Activated naive CD4-positive, alpha-beta T cell treated with anti-CD3 and anti-CD28 coated beads for 36 hours (primary cell): ENCODE measurements around the gene PVALB. TPM values are rescaled to one million over a fixed set of nuclear protein-coding genes. Genes with fewer than 3 reads are reported as not detected.
A peak's percentile ranks its signal among the peaks of the same experiment; 100 is the strongest.
"Not testable (repeated sequence)": the region's sequence is repeated elsewhere in the genome, so short reads cannot be mapped to it uniquely, and the experiment has no call there.

ENCODE experiments used
- CTCF ChIA-PET: fragments of 350-600 bp; sonication (Branson Sonifier 250); formaldehyde crosslinking; loops from one replicate; lab custom pipeline; 2021; ENCODE audit warnings: antibody characterized with exemption; lab: Charles Lee
- DNase-seq: peaks from one replicate; pipeline ENCODE4 v3.0.0-alpha.2; 2020
- H3K27ac Mint-ChIP-seq: one replicate; pipeline ENCODE4 v1.8.0; 2021; ENCODE audit warnings: mild to moderate bottlenecking, mixed read lengths
- H3K27me3 Mint-ChIP-seq: one replicate; pipeline ENCODE4 v1.8.0; 2021; ENCODE audit warnings: low read depth, mixed read lengths
- H3K36me3 Mint-ChIP-seq: one replicate; pipeline ENCODE4 v1.8.0; 2021; ENCODE audit warnings: low read depth, mixed read lengths
- H3K4me1 Mint-ChIP-seq: one replicate; pipeline ENCODE4 v1.8.0; 2021; ENCODE audit warnings: low read depth, mixed read lengths
- H3K4me3 Mint-ChIP-seq: one replicate; pipeline ENCODE4 v1.8.0; 2021; ENCODE audit warnings: mild to moderate bottlenecking, moderate library complexity, mixed read lengths
- H3K9me3 Mint-ChIP-seq: one replicate; pipeline ENCODE4 v1.8.0; 2021; ENCODE audit warnings: mixed read lengths
- intact Hi-C: fragments of 100-400 bp; cut with micrococcal nuclease; formaldehyde crosslinking; loops from one replicate; pipeline ENCODE4 v1.15.1; 2023
- total RNA-seq, 2 experiments: library from RNA; stranded (reverse); gene quantifications; one replicate each; pipeline ENCODE4 v1.2.3, GENCODE V29; 2021

The PVALB gene
- total RNA-seq, 2 experiments from 2014 or later, result not detected

DNA sequence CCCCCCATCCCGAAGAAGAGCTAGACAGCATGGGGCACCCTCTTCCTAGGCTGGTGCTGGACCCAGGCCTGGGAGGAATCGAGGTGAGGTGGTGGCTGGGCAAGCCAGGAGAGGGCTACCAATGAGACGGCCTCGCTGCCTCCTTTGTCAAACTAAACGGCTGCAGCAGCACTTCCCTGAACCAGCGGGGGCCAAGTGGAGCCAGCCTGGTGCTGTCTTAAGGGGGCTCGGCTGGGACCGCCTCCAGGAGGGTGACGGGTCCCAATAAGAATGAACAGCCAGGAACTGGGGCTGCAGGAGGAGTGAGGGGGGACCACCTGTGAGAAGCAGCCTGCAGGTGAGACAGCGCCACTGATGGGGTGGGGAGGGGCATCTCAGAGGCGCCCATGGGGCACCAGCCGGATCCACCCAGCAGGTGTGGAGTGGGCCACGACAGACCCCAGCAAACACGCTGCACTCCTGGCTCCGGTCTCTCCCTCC lies 58.0 kb downstream of the PVALB start:
- intact Hi-C loops, result no loop called here
- Mint-ChIP-seq H3K4me3 (no peak overlapping the region), H3K9me3 (no peaks in the 10 kb centered on the region), H3K27me3 (no peaks in the 10 kb centered on the region), H3K27ac (no peak overlapping the region), H3K36me3 (no peaks in the 10 kb centered on the region), H3K4me1 (peaks cover 3% of the 10 kb centered on the region)
- CTCF ChIA-PET, result interaction anchor here (1.0 to 3.6 kb wide), 5 partner anchors 16 to 217 kb away, joined by 3 to 34 read pairs (median 10); partner anchors contain the start of gene IFT27
- no peak for DNase-seq

DNA sequence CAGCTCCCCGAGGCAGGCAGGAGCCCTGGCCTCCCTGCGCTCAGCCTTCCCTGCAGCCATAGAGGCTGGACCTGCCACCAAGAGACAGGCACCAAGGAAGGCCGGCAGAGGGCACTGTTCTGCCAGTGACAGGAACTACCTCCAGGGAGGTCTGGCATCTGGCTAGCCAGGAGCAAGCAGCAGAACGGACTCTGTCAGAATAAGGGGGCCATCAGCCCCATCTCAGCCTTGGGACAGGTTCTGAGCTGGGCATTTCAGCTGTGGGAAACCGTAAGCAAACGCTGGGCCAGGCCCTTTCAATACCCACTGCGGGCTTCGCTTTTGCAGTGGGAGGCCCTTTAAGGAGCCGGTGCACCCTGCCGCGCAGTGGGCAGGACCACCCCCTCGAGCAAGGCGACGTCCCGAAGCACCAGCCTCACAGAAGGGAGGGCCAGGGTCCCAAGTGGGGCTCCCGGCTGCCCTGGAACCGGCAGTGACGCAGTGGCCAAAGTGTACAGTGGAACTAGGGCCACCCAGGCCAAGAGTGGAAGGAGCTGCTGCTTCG lies 59.1 kb downstream of the PVALB start:
- H3K27me3 Mint-ChIP-seq, result peaks cover 5% of the 10 kb centered on the region
- CTCF ChIA-PET, result interaction anchor here (0.7 to 3.6 kb wide), 19 partner anchors 9 to 225 kb away, joined by 3 to 34 read pairs (median 4); partner anchors contain the start of gene IFT27
- H3K4me1 Mint-ChIP-seq, result peaks cover 3% of the 10 kb centered on the region
- H3K9me3 Mint-ChIP-seq, result no peaks in the 10 kb centered on the region
- intact Hi-C loops, result loop anchor here (1.0 to 2.0 kb wide), 5 partner anchors 17 to 221 kb away; no protein-coding TSS in a partner anchor
- H3K4me3 Mint-ChIP-seq, result no peak overlapping the region
- peak; percentile 90 for DNase-seq
- no peak overlapping the region for H3K27ac Mint-ChIP-seq
- no peaks in the 10 kb centered on the region for H3K36me3 Mint-ChIP-seq

DNA sequence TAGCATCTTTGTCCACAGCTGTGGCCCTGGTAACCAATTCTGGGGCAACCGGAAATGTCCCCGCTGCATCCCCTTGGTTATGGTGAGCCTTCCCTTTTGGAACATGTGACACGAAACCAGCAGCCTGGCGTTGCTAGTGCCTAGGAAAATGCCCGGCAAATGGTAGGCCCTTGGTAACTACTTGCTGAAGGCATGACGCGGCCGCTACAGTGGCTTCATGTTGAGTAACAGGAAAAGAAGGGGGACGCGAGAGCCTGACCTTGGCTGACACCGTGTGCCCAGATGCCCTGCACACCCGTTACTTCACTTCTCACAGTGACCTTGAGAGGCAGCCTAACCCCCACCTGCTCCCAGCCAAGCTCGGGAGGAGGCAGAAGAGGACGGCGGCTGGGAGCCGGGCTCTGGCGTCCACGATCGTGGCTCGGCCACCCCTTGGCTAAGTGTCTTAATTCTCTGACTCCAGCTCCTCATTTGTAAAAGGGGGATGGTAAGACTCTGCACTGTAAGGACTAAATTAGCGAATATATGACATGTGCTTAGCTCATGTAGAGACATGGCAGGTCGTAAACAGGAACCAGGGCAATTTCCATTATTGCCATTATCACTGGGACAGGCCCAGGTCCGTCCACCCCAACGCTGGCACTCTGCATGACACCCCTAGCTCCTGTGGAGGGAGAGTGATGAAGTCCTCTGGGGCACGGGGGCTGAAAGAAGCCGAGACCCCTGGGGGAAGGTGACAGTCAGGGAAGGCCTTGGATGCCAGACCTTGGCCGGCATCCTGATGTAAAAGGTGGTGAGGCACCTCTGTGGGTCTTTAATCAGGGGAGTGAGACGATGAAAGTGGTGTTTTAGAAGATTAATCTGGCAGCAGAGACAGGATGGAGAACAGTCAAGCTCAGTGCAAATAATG lies 59.8 kb downstream of the PVALB start:
- H3K27ac Mint-ChIP-seq, result no peak overlapping the region
- DNase-seq, result no peak
- H3K4me3 Mint-ChIP-seq, result no peak overlapping the region
- no peaks in the 10 kb centered on the region for H3K9me3 Mint-ChIP-seq
- intact Hi-C loops, result loop anchor here (1.0 to 2.0 kb wide), 5 partner anchors 18 to 221 kb away; no protein-coding TSS in a partner anchor
- H3K36me3 Mint-ChIP-seq, result no peaks in the 10 kb centered on the region
- CTCF ChIA-PET, result interaction anchor here (0.7 to 3.6 kb wide), 19 partner anchors 9 to 288 kb away, joined by 3 to 34 read pairs (median 4); partner anchors contain the start of gene IFT27
- peaks cover 3% of the 10 kb centered on the region for H3K4me1 Mint-ChIP-seq
- H3K27me3 Mint-ChIP-seq, result peaks cover 5% of the 10 kb centered on the region

DNA sequence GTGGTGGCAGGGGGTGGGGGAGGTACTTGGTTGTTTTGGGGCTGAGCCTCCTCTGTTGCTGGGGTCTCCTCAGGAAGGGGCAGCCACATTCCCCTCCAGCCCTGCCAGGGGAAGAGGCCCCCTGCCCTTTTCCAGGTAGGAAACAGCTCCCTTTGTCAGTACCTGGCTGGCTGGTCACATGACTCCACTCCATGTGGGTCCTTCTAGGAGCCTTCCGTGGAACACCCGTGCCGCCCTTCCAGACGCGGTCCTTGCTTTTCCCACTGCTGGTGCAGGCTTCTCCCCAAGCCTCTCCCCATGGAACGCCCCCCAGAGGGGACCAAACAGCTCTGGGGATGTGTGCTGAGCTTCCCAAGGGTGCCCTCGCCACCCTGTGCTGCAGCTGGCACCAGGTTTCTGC lies 60.8 kb downstream of the PVALB start:
- H3K4me1 Mint-ChIP-seq, result peaks cover 3% of the 10 kb centered on the region
- no peak overlapping the region for H3K4me3 Mint-ChIP-seq
- no peaks in the 10 kb centered on the region for H3K9me3 Mint-ChIP-seq
- H3K27me3 Mint-ChIP-seq, result peaks cover 5% of the 10 kb centered on the region
- no peaks in the 10 kb centered on the region for H3K36me3 Mint-ChIP-seq
- CTCF ChIA-PET, result interaction anchor here (0.7 to 3.6 kb wide), 7 partner anchors 13 to 251 kb away, joined by 3 to 34 read pairs (median 9); partner anchors contain the start of gene IFT27
- H3K27ac Mint-ChIP-seq, result no peak overlapping the region
- intact Hi-C loops, result loop anchor here (2.0 kb wide), 1 partner anchor 19 kb away; no protein-coding TSS in a partner anchor
- DNase-seq, result no peak

DNA sequence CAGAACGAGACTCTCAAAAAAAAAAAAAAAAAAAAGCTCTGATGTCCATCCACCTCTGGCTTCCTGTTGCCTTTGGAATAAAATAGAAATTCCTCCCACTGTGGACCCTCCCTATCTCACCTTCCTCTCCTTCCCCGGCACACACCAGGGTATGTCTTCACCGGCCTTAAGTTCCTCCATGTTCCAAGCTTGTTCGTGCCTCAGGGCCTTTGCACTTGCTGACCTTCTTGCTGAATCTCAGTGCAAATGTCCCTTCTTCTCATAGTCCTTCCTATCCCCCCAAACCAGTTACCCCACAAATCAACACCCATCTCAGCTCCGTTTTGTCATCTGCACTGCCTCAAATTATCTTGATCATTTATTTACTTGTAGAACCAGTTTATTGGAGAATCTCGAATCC lies 61.5 kb downstream of the PVALB start:
- no peak for DNase-seq
- Mint-ChIP-seq H3K9me3 (no peaks in the 10 kb centered on the region), H3K27ac (no peak overlapping the region), H3K27me3 (peaks cover 5% of the 10 kb centered on the region), H3K4me1 (peaks cover 3% of the 10 kb centered on the region), H3K4me3 (no peak overlapping the region), H3K36me3 (no peaks in the 10 kb centered on the region)
- CTCF ChIA-PET, result interaction anchor here (0.6 to 1.5 kb wide), 4 partner anchors 57 to 222 kb away, joined by 3 to 5 read pairs (median 3); no protein-coding TSS in a partner anchor
- intact Hi-C loops, result no loop called here

- intact Hi-C loops, H3K27ac Mint-ChIP-seq, H3K36me3 Mint-ChIP-seq, DNase-seq, H3K4me1 Mint-ChIP-seq, H3K4me3 Mint-ChIP-seq, H3K27me3 Mint-ChIP-seq, H3K9me3 Mint-ChIP-seq: not testable (repeated sequence)
- CTCF ChIA-PET, result interaction anchor here (1.5 kb wide), 1 partner anchor 222 kb away, joined by 3 read pairs; no protein-coding TSS in a partner anchor
Observed at GRCh38 chr22:36754881-36755280, 62.0 kb downstream of the PVALB start.

DNA sequence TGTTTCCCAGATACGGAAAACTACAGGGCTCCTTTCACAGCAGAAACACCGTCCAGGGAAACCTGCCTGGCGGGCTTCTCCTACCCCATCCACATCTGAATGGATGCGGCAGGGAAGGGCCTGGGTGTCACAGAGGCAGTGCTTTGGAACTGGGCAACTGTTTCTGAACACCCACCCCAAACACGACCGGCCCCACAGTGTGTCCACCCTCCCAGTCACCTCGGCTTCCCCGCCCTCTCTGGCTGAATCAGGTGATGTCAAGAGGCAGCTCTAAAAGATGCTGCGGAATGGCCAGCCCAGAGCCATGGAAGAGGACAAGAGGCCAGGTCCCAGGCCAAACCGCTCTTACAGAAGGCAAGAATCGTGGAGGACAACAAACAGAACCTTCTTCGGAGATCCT lies 62.9 kb downstream of the PVALB start:
- no peaks in the 10 kb centered on the region for H3K9me3 Mint-ChIP-seq
- no peak overlapping the region for H3K27ac Mint-ChIP-seq
- H3K4me1 Mint-ChIP-seq, result peaks cover 3% of the 10 kb centered on the region
- CTCF ChIA-PET, result no interaction called here
- DNase-seq, result no peak
- no peak overlapping the region for H3K4me3 Mint-ChIP-seq
- peaks cover 5% of the 10 kb centered on the region for H3K27me3 Mint-ChIP-seq
- intact Hi-C loops, result no loop called here
- H3K36me3 Mint-ChIP-seq, result no peaks in the 10 kb centered on the region

DNA sequence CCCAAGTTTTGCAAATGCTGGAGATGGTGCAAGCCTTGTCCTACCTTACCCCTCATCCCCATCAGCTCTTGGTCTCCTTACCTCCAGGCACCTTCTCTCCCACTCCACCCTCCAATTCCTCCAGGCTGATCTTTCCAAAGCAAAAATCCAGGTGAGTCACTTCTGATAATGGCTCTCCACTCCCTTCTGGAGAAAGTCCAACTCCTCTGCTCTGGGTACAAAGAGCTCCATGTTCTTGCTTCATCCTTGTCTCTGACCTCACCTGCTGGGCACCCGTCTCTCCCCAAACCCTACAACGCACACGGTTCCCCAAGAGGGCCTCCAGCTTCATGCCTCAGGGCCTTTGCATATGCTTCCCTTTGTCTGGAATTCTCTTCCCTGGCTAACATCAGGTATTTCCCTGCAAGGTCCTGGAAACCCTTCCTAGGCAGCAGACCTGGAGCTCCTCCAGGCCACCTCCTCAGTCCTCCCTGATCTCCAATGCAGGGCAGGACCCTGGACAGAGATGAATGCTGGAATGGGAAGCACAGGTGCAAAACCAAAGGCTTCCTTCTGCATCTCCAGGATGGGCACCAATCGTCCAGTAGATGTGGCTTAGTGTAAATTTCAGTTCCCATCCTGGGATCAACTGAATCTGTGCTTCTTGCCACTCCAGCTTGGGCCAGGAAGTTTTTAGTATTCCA lies 63.6 kb downstream of the PVALB start:
- Mint-ChIP-seq H3K27ac (no peak overlapping the region), H3K4me1 (peaks cover 3% of the 10 kb centered on the region), H3K4me3 (no peak overlapping the region), H3K9me3 (no peaks in the 10 kb centered on the region), H3K27me3 (peaks cover 5% of the 10 kb centered on the region), H3K36me3 (no peaks in the 10 kb centered on the region)
- CTCF ChIA-PET, result interaction anchor here (1.0 kb wide), 1 partner anchor 103 kb away, joined by 3 read pairs; no protein-coding TSS in a partner anchor
- no peak for DNase-seq
- intact Hi-C loops, result no loop called here

Other genes starting within 250 kb of the PVALB start
- gene CACNG2, start 113.3 kb downstream of the PVALB start, total RNA-seq, result not detected
- gene IFT27, start 40.9 kb downstream of the PVALB start, total RNA-seq, result 10 to 100 TPM; 15.7 to 16.2 TPM
- under 1 TPM; 0.37 to 0.50 TPM for gene NCF4, start 44.0 kb upstream of the PVALB start, total RNA-seq
- gene CSF2RB, start 96.6 kb upstream of the PVALB start, total RNA-seq, result under 1 TPM in 1 of 2 experiments, not detected in 1; 0.14 TPM
- under 1 TPM; 0.38 to 0.44 TPM for gene TST, start 202.4 kb upstream of the PVALB start, total RNA-seq
- 1 to 10 TPM; 2.8 to 2.9 TPM for gene MPST, start 202.7 kb upstream of the PVALB start, total RNA-seq
- 10 to 100 TPM; 22.6 to 23.1 TPM for gene KCTD17, start 234.7 kb upstream of the PVALB start, total RNA-seq